Activated naive CD4-positive, alpha-beta T cell (primary cell): ENCODE results near the gene ATP10D.
"Not testable (repeated sequence)": the region's sequence is repeated elsewhere in the genome, so short reads cannot be mapped to it uniquely, and the experiment has no call there.

Experiments used
- DNase-seq, 4 experiments: peaks; one replicate each; lab custom pipeline; 2025; lab: John Stamatoyannopoulos, UW

ATP10D gene

DNA sequence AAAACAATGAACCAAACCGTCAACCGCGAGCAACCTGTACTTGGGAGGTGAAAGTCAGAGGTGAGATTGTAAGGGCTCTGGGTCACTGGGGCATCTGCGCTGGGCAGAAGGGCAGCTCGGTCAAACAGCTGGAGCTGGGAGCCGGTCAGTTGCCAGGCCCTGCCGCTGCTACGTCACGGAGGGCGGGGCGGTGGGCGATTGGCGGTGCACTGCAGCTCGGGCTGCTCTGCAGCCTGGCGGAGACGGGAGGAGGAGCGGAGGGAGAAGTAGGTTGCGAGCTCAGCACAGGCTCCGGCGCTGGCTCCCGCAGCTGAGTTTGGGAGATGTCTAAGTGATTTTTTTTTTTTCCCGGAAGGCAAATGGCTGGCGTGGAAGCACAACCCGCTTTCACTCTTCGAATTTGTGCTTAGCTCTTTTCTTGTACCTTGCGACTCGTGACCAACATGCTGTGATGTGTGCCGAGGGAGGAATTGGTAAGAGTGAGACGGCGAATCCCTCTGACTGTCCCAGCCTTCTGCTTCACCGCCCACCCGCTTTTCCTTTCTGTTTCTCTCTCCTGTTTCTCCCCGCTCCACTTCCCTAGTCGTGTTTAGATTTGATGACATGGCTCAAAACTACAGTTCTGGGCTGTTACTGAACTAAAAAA, at the start of gene ATP10D:
ATP10D (plus strand) TSS at position 229 of the 646 bp plus-strand sequence. CDS start 27,266 bp downstream, outside the sequence.
- peak; percentile 24 to 55 (median 42) for DNase-seq

DNA sequence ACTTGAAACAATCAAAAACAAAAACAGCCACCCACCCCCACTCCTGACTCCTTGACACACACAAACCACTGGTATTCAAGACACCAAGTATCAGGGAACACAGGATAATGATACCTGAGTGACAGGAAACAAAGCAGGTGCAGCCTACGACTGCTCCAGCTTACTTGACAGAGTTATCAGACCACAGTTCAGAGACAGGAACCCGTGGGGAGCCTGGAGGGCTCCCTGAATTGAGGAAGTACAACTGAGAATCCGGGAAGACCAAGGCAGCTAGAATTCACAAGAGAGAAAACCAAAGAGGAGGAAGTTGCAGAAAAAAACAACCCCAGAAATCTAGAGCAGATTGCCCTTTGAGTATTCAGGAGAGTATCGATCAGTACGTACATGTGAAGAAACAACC, 42.1 kb upstream of the ATP10D start:
- no peak for DNase-seq

DNA sequence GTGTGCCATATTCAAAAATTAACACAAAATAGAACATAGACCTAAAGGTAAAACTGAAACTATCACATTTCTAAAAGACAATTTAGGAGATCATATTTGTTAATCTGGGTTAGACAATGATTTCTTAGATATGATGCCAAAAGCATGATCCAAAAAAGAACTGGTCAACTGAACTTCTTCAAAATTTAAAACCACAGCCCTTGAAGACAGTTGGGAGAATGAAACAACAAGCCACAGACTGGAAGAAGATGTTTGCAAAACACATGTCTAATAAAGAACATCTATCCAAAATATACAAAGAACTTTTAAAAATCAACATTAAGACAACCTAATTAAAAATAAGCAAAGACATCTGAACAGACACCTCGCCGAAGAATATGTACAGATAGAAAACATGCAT, 41.0 kb upstream of the ATP10D start:
- DNase-seq = no peak

DNA sequence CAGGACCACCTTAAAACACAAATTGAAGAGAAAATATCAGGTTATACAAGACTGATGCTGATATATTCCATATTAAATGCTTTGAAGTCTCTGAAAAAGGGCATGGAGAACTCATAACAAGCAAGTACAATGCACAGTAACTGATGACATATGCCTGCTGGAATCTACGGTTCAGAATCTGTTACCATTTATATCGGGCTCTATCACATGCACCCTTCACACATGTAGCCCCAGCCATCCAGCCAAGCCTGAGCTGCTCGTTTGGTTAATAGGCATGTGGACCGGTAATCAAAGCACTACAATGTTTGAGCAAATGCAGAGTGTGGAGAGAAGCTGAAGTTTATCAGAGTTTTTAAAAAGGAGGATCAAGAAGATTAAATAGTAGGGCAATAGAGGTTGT, 33.4 kb upstream of the ATP10D start:
- no peak for DNase-seq

DNA sequence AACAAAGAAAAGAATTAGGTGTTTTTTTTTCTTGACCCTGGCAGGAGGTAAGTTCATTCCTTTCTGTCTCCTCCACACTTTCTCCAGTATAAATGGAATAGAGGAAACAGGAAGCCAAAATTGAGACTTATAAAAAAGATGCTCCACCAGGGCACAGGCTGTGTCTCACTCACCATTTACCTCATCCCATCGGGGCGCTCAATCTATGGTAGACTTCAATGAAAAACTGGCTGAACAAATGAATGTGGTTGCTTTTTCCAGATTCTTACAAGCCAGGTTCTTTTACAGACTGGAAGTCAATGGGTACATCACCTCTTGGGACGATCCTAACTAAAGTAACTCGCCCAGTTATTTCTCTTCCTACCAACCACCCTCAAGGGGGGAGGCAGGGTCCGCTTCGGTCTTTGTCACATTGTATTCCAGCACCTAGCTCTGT, 22.3 kb upstream of the ATP10D start:
- no peak for DNase-seq

DNA sequence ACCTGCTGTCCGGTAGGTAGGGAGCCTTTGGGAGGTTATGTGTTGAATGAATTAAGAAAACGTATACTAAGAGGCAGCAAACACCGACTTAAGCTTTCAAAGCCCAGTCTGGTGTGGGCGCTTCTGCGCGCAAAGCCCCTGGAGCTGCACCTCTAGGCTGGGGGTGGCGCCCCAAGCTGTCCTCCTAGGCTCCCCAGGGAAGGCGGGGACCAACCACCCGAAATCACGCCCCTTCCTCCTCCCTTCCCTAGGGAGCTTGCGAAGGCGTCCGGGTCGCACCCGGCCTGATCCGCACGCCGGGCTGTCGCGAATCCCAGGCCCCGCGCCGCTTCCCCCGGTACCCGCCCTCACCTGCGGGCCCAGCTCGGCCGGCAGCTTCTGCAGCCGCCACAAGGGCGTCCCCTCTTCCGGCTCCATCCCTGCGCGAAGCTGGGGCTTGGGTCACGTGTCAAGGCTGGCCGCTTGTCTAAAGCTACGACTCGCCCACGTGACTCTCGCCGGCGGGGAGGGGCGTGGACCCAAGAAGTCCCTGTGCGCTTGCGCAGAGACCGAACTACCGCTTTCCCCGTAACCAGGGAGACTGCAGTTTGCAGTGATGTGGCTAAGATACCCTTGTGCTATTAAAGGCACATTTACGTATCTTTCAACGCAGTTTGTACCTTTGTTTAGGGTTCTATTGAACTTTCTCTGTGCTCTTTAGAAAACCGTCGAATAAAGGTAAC, 21.7 kb upstream of the ATP10D start, which contains the start of gene COMMD8:
COMMD8 (minus strand) TSS at position 468 of the 722 bp plus-strand sequence; CDS start at position 417, 51 bp downstream.
- peak; percentile 84 to 93 (median 90) for DNase-seq

DNA sequence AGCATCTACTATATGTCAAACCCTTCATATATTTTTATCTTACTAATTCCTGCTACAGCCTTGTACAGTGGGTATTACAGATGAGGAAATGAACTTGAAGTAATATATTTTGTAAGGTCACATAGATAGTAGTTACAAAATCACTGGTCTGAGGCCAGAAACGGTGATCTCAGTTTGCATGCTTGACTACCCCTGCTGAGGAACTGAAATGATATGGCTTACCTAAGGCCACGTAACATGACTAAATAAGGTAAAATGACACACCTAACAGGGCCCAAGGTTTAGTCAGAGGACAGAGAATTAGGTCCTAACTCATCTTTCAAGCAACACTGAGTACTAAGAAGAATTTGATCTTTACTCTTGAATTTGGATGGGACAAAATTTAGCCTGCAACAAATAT, 20.1 kb upstream of the ATP10D start:
- DNase-seq = no peak

DNA sequence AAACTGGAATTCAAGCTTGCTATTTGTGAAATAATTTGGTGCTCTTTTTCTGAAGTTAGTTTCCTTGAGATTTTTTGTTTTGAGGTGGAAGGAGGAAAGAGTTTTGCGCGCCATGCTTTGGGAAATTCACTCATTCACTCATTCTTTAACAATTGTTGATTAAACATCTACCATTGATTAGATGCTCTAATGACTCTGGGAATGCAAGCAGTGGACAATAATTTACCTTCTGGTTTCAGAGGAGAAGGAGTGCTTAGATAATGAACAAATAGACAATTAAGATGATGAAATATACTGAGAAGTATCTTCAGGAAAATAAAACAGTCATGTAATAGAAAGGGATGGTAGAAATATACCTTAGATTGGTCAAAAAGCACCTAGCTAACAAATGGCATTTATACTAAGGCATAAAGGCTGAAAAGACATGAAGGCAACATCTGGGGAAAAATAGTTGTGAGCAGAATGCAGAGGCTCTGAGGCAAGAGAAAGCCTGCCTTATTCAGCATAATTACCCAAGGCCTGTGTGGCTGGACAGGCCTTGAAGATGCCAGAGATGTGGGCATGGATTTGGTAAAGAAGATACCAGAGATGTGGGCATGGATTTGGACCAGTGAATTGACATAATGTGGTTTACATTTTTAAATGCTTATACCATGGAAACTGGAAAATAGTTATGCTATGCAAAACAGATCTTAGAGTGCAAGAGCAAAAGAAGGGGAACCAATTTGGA, 18.9 kb upstream of the ATP10D start:
- no peak for DNase-seq

DNA sequence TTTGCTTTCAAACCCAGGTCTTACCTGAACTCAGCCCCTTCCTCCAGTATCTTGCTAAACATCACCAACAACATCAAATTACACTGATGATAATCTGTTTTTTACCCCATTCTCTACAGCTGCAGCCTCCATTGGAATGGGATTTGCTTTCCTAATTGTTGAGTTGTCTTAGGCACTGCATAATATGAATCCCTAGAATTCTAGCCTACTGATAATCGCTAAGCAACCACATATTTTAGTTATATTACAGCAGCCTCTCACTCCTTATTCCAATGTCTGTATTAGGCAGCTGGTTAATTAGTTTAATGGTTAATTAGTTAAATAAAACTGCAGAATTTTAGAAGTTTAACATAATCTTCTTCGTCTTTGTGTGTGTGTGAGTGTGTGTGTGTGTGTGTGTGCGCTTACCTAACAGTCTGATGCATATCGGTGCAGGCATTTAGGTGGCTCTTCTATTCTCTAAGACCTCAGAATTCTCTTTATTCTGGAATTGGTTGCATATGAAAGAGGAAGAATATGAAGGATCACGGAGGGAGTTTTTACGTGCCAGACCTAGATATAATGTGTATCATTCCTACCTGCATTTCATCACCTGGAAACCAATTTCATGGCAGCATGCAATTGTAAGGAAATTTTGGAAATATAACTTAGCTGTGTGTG, 16.2 kb upstream of the ATP10D start:
- no peak for DNase-seq

DNA sequence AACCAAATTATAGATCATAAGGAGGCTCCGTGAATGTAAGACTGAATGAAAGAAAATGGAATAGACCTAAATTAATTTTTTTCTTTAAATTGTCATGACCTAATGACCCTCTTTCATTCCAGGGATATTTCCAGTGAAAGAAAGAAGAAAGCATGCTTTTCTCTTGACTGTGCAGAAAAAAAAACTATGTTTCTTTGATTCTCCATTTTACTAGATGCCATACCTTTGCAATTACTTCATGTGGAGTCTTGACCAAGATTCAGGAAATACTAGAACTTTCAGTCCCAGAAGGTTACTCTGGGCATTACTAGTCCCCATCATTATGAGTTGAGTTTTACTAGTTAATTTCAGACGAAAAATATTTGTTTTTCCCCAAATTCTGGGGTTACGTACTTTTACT, 15.1 kb upstream of the ATP10D start:
- no peak for DNase-seq

DNA sequence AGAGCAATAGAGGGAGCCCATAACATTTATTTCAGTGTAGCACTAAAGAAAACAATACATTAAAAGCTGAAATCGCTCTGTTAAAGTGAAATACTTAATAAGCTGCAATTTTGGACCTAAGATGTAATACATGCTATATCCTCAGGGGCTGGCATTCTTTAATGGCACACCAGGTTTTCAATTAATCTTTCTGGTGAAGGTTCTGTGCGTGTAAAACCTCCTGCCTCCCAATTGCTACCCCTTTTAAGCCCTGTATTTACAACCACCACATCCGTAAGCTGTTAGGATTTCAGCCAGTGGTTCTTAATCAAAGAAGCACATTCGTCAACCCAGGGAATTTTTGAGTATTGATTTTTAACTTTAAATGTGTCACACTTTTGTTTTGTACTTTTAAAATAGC, 14.0 kb upstream of the ATP10D start:
- no peak for DNase-seq

DNA sequence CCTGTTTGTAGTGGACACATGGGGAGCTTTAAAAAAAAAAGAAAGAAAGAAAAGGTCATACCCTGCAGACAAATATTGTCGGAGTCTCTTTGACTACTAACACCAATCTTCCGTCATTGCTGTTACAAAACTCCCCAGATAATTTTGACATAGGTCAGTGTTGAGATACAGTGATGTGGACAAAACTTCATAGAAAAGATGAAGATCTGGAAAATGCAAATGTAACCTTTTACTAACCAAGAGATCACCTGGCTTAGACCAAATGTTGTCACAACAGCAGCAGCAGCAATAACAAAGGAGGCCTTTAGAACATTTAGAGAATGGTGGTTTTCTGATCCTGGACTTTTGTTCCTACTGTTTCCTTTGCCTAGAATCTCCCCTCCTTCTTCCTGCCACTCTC, 13.5 kb upstream of the ATP10D start:
- no peak for DNase-seq

DNA sequence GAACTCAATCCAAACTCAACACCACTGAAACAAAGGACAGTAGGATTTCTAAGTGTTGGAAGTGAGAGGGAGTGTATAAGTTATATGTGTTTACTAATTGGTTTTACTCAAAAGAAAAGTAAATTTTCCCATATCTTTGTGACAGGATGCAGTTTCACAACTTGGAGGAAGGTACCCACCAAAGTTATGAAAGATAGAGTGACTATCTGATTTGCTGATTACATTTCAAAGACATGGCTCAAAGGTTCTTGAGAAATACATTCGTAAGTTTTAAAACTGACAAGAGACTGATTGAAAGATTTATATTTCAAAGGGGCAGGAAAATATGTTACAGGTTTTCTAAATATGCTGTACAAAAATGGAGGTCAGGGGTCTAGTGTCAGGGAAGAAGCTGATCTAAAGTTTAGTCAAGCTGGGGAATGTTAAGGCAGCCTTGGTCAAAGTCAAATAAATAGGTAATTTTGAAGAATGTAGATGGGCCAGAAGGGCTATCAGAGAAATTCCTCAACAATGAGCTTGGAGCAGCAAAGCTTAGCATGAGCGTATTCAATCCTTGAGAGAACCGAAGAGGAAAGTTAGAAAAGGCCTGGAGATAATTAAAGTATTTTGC, 11.8 kb upstream of the ATP10D start:
- DNase-seq = no peak

DNA sequence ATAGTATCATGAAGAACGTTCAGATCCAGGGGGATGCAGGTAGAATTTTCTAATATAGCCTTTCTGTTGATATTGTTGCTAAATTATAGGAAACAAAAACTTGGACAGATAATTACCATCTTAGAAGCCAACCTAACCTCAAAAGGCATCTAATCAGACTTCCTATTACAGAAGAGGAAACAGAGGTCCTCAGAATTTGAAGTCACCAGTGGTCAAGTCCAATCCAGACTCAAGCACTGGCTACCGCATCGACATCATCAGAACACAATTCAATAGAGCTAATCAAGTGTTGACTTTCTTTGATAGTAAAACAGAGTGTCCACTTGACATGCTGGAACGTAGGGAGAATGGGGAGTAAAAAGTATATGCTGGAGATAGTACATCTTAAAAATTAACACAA, 10.3 kb upstream of the ATP10D start:
- no peak for DNase-seq

DNA sequence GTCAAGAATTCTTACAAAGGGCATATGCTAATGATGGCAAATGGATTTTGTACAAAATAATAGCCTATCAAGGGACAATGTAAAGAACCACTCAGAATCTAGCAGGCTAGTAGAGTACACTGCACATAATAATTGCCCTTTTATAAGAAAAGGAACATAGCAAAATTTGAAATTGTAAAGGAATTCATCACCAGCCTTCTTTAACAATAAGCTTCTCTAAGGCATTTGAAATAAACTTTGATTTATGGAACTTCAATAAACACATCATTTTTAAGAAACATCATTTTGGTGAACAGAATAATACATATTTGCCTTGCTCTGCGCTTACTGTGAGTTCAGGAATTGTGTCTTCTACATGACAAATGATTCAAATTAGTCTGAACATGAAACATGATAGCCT, 9.7 kb upstream of the ATP10D start:
- no peak for DNase-seq

DNA sequence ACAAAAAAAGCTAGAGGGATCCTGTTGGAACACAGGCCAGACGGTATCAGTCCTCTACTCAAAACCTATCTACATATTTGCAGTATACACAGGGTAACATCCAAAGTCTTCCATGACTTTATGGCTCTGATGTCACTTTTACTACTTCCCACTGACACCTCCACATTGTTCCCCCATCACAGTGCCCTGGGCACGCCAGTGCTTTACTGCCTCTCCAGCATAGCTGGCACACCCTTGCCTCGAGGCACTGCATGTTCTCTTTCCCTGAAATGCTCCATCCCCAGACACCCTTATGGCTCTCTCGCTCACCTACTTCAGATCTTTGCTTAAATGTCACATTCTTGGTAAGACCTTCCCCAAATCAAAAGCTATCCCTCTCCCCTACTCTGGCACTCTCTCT, 6.3 kb upstream of the ATP10D start:
- DNase-seq = no peak

DNA sequence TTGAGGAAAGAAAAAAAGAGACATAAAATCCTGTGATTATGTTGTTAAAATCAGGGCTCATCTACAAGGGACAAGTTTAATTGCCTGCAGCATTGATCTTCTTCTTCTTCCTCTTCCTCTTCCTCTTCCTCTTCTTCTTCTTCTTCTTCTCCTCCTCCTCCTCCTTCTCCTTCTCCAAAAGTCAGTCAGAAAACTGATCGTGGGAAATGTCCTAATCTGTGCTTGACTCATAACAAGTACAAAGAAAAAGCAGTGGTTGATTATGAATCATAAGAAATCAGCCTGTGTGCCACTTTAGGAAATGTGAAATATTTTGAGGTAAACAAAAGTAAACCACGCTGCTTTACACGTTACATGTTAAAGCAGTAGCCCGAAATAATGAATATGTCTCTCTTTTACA, 2.7 kb upstream of the ATP10D start:
- DNase-seq = no peak

DNA sequence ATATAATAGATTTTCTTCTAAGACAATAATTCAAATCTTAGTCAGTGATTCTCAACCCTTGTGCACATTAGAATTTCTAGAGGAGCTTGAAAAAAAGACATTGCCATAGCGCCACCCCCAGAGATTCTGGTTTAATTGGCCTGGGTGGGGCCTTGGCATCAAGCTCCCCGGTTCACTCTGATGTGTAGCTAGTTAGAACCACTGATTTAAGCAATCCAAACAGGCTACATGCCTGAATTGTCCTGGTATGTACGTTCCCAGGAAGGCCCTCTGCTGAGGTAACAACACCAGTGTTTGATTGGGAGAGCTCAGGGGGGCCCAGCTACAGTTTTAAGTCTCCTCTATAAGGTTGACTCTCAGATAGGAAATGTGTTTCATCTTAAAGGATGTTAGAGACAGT, 1.3 kb upstream of the ATP10D start:
- no peak for DNase-seq

DNA sequence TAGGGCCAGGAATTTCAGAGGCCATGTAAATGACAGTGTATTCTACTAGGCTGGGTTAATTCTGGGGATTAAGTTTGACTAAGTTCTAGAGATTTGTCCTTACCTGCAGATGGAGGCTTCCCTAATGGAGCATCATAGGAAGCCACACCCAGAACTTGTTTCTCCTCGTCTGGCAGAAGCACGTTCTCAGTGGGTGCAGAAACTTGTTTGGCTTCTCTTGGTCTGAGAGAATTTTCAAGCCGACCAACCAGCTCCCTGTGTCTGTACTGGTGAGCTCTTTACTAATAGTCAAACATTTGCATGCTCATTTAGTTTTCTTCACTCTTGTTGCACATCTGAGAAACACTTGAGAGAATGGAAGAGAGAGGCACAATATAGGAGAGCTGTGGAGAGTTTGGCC, 907 bp upstream of the ATP10D start:
- no peak for DNase-seq

DNA sequence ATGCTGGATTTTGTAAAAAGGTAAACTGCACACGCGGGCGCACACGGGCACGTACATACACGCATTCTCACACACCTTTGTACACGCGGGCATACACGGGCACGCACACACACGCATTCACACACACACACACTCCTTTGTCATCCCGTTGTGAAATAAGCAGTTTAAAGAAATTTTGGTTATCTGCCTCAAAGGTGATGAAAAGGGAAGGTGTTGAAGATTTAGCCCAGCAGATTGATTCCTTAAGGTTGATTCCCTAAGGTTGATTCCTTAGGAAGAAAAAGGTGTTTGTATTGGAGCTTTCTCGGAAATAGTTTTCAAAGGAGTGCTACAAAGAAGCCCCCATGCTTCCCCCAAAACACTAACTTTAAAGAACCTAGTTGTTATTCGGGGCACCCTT, 693 bp downstream of the ATP10D start:
- no peak for DNase-seq

DNA sequence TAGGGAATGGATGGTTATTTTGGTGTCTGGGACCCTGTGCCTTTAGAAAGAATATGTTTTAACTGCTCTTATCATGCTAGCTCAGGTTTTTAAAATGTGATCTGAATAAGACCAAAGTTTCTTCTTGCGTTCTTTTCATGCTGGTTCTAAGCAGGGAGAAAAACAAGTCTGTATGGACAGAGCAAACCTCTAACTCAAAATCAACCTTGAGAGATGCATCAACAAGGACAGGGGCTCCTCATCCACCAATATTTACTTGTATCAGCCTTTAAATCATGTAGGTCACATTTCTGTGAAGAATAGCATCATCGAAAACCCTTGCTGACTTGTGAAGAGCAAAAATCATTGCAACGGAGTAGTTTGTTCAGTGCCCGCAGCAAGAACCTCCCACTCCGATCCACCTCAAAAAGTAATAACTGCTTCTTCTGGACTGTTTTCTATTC, 1.2 kb downstream of the ATP10D start:
- no peak for DNase-seq

DNA sequence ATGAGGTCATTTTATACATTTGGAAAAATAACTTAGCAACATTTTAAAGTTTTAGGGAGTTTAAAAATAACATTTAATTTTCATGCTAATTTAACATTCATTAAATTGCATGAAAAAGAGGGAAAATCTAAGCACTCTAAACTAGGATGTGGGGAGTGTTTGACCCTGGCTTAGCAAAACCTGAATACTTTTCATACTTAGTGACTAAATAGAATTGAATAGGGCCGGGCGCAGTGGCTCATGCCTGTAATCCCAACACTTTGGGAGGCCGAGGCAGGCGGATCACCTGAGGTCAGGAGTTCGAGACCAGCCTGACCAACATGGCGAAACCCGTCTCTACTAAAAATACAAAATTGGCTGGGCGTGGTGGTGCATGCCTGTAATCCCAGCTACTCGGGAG, 1.7 kb downstream of the ATP10D start:
- DNase-seq = not testable (repeated sequence)
